ENCODE data around the gene RITA1.

Gene RITA1

GRCh38 chr12:113154351-113154973 lies 31.1 kb upstream of the RITA1 start:
- peak; percentile 14 for DNase-seq

GRCh38 chr12:113155060-113155459 lies 30.5 kb upstream of the RITA1 start:
- DNase-seq, result no peak

- no peak for DNase-seq
Observed at GRCh38 chr12:113155646-113156045, 29.9 kb upstream of the RITA1 start.

GRCh38 chr12:113157218-113157859 lies 28.2 kb upstream of the RITA1 start:
- no peak for DNase-seq

- DNase-seq, result no peak
Observed at GRCh38 chr12:113158439-113159203, 26.9 kb upstream of the RITA1 start.

- no peak for DNase-seq
Observed at GRCh38 chr12:113159937-113160336, 25.6 kb upstream of the RITA1 start.

- DNase-seq, result no peak
Observed at GRCh38 chr12:113161415-113162016, 24.0 kb upstream of the RITA1 start.

- DNase-seq, result peak; percentile 36
Observed at GRCh38 chr12:113162102-113163029, 23.2 kb upstream of the RITA1 start.

GRCh38 chr12:113163030-113163360 lies 22.5 kb upstream of the RITA1 start:
- DNase-seq, result no peak

- DNase-seq, result no peak
Observed at GRCh38 chr12:113164014-113164413, 21.5 kb upstream of the RITA1 start.

- DNase-seq, result no peak
Observed at GRCh38 chr12:113165521-113166450, 19.7 kb upstream of the RITA1 start.

- no peak for DNase-seq
Observed at GRCh38 chr12:113167868-113168267, 17.7 kb upstream of the RITA1 start.

GRCh38 chr12:113169697-113170096 lies 15.8 kb upstream of the RITA1 start:
- DNase-seq, result no peak

- DNase-seq, result no peak
Observed at GRCh38 chr12:113170457-113170856, 15.1 kb upstream of the RITA1 start.

GRCh38 chr12:113170926-113171325 lies 14.6 kb upstream of the RITA1 start:
- no peak for DNase-seq

GRCh38 chr12:113171543-113171942 lies 14.0 kb upstream of the RITA1 start:
- no peak for DNase-seq

GRCh38 chr12:113172185-113172584 lies 13.3 kb upstream of the RITA1 start:
- DNase-seq, result no peak

GRCh38 chr12:113173081-113173698 lies 12.3 kb upstream of the RITA1 start:
- no peak for DNase-seq

GRCh38 chr12:113174461-113175384 lies 10.8 kb upstream of the RITA1 start:
- DNase-seq, result peak; percentile 50

- no peak for DNase-seq
Observed at GRCh38 chr12:113179023-113179422, 6.5 kb upstream of the RITA1 start.
